RCC 7860 (cell line): Measurements from ENCODE around the gene NMRAL1.

Experiments
- DNase-seq: peaks from one replicate; pipeline ENCODE4 v3.0.0-alpha.2; 2015; ENCODE audit warnings: low spot score
- FAIRE-seq: peaks from 2 replicates; lab custom pipeline; 2012; peaks lifted over from hg19 to GRCh38; lab: Jason Lieb, UNC

Gene NMRAL1

DNA sequence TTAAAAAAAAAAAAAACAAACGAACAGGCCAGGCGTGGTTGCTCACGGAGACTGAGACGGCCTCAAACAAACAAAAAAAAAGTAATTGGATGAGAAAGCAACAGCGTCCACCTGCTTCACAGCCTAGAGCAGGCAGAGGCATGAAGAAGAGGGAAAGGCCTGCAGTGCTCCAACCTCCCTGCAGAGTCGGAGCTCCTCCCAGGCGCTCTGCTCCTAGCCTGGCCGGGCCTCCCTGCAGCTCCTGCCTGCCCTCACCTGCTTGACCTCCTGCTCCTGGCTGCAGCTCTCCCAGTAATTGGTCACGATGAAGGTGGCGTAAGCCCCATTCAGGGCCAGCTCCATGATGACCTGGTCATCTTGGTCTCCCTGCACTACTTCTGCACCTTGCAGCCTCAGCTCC lies 5.5 kb downstream of the NMRAL1 start:
- FAIRE-seq = no peak

DNA sequence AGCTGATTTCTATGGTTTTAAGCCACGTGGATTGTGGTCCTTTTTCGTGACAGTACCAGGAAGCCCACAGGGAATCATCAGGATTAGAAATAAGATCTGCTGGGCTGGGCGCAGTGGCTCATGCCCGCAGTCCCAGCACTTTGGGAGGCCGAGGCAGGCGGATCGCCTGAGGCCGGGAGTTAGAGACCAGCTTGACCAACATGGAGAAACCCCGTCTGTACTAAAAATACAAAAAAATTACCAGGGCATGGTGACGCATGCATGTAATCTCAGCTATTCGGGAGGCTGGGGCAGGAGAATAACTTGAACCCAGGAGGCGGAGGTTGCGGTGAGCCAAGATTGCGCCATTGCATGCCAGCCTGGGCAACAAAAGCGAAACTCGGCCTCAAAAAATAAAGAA lies 6.5 kb downstream of the NMRAL1 start:
- FAIRE-seq = no peak
- no peak for DNase-seq

More for the DNA sequence above, 5.5 kb downstream of the NMRAL1 start:
- no peak for DNase-seq

DNA sequence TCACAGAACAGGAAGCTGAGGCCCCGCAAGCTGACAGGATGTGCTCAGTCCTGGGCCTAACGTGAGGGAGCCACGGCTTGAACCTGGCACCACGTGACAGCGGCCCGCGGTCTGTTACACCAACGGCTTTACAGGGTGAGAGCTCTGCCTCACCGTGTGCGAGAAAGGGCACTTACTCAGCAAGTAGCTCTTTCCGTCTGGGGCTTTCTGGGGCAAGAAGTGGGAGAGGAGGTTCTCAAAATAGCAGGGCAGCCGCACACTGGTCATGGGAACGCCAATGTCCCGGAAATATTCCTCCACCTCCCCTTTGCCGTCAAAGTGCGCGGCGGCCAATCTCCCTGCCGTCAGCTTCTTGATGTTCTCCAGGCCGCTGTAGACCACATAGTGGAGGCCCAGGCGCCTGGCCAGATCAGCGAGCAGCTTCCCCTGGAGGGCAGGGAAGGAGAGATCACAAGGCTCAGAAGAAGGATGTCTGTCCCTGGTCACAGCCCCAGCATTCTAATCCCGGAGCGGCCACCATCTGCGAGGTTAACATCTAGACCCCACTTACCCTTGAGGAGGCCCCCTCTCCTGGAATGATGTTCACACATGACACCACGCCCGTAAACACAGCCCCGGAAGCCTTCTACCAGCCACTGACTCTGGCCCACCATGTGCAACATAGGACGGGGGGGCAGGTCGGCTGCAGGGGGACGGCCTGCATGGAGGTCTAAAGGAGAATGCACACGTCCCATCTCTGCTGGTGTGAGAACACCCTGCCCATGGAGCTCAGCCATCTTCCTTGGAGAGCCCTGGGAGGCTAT lies 8.2 kb downstream of the NMRAL1 start:
- FAIRE-seq = no peak
- DNase-seq = no peak

DNA sequence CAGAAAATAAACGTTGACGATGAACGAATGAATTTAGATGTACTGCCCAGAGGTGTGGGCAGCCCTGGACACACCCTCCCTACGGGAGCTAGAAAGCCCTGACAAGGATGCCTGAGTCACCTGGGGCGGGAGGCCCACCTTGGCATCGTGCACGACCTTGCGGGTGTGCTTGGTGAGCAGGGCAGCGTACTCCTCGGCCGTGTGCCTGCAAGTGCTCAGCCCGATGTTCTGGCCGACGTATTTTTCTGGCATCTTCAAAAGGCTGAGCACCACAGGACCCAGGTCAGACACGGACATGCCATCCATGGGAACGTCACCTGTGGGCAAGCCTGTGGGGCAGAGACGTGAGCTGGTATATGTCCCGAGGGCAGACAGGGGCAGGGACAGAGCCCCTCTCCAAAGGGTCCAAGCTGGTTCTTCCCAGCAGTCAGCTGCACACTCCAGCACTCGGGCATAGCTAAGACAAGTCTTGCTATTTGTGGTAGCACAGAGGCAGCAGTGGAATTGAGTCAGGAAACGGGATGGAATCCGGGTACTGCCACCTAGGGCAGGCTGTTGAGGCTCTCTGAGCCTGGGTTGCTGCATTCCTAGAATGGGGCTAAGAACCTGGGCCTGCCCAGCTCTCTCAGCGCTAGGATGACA lies 10.8 kb downstream of the NMRAL1 start:
- DNase-seq (no peak), FAIRE-seq (no peak)

DNA sequence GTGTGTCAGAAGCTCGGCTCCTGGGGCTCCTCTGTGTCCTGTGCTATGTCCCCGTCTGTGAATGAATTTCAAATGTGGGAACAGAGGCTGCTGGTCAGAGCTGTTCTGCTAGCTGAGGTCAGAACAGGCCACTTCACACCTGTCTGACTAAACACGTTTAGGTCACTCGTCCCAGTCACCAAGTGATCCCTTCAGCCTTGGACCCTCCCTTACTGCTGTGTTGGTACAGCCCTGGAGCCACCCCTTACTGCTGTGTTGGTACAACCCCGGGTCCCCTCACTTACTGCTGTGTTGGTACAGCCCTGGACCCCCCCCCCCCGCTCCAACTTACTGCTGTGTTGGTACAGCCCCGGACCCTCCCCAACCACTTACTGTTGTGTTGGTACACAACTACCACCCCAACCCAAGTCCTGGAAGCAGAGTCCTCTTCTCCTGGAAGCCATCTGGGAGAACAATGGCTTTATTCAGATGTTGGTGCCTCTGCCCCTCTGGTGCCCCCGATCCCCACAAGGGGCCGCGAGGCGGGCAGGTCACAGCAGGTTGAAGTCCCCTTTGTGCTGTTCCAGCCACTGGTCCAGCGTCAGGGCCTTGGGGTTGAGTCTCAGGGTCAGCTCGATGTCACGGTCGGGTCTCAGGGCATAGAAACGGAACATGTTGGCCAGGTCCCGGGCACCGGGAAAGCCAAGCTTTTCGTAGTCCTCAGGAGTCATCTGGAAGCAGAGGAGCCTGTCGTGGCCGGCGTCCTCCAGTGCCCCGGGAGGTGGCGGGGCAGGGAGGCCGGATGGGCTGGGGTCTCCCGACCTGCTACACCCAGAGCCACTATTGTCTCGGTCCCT lies 13.0 kb downstream of the NMRAL1 start:
- FAIRE-seq (no peak), DNase-seq (no peak)

DNA sequence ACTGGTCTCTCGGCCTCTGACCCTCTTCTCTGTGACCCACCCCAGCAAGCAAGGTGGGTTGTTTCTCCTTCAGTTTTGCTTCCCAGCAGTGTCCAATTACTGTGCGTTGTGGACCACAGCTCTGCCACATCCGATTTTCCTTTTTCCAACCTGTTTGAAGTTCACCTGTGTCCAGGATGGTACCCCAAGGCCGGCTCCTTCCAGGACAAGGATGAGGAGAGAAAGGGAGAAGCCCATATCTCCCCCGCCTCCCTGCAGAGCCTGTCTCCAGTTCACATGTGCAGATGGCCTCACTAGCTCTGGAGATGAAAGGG lies 13.5 kb downstream of the NMRAL1 start:
- no peak for FAIRE-seq
- DNase-seq = no peak

DNA sequence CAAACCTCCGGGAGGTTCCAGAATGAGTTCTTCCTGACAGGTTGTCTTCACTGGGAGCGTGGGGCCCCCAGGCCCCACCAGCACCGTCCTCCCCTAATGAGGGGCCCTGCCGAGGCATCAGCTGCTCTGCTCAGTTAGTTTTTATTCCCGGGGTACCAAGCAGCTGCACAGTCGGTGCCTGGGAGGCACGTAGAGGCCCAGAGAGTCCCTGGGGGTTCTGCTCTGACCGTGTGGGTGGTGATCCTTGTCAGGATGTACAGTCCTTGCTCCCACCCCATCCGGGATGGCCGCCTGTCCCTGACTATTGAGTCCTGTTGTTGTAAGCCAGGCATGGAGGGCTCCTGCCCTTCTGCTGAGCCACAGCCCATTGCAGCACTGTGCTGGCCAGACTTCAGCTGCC lies 18.5 kb downstream of the NMRAL1 start:
- DNase-seq (no peak), FAIRE-seq (no peak)

DNA sequence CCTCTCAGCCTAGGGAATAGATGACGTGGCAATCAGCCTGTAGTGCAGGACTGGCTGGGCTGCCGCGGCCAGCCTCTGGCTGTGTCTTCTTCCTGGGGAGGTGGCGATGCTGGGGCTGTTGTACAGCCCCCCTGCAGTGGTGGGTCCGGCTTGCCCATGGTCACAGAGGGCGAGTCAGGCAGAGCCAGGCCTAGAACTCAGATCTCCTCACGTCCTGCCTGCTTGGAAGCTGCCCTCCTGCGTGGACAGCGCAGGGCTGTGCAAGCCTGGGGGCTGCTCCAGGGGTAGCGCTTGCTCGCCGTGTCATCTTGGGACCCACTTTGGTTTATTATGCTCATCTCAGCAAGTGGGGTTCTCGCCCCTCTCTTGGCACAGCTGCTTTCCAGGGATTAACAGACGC lies 19.3 kb downstream of the NMRAL1 start:
- DNase-seq (no peak), FAIRE-seq (no peak)

DNA sequence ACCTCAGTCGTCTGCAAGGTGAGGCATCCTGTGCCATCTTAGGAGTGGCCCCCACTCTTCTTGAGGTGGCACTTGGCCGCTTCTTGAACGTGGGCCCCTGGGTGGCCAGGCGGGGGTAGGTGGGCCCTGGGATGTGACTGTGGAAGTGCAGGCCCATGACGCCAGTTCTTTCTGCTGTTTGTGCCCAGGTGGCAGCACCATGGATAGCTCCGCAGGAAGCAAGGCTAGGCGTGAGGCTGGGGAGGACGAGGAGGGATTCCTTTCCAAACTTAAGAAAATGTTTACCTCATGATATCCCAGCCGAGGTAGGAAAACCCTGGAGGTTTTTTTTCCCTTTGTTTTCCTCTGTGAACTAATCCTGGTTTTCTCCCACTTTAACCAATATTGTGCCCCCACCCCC lies 19.8 kb downstream of the NMRAL1 start:
- FAIRE-seq (no peak), DNase-seq (no peak)

DNA sequence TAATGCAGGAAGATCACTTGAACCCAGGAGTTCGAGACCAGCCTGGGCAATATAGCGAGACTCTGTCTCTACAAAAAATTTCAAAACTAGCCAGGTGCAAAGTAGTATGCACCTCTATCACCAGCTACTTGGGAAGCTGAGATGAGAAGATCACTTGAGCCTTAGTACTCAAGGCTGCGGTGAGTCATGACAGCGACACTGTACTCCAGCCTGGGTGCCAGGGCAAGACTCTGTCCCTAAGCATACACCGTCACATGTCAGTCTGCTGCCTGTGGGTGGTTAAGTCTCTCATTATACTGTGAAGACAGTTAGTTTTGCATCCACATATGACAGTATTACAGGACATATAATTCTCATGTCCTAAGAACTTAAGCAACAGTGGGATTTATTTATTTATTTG lies 21.8 kb downstream of the NMRAL1 start:
- FAIRE-seq (no peak), DNase-seq (no peak)

DNA sequence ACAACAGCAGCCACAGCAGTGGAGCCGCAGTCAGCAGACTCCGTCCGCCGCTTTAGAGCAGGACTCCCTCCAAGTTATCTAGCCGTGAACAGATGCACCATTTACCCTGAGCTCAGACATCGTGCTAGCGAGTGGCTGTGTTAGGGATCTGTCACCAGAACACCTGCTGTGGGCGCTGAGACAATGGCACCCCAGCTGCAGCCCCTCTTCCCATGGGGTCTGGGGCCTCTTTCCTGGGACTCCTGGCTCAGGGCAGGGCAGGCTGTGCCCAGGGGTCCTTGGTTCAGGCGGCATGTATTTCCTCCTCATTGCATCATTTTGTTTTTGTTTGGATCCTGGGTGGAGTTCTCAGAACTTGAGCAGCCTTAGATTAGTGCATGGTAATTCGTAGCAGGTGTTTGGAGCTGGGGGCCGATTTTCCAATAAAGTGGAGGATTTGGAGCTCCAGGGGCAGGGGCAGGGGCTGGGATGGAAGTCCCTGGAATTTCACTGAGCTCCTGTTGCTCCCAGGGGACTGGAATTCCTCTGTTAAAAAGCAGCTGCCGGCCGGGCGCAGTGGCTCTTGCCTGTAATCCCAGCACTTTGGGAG lies 23.4 kb downstream of the NMRAL1 start:
- DNase-seq (no peak), FAIRE-seq (no peak)

DNA sequence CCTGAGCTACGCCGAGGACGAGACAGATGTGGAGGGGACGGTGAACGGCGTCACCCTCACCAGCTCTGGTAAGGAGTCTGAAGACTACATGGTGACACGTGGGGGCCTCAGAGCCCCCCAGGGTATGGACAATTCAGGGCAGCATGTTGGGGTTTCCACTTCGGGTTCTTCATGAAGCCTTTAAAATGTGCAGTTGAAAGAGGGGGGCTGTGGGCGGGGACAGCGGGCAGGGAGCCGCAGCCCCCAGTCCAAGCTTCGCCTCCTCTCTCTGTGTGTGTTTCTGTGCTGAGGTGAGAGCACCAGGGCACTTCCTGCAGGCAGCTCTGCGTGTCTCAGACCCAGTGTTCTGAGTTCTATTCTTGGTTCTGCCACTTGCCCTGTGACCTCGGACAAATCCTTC lies 24.0 kb downstream of the NMRAL1 start:
- DNase-seq (no peak), FAIRE-seq (no peak)

DNA sequence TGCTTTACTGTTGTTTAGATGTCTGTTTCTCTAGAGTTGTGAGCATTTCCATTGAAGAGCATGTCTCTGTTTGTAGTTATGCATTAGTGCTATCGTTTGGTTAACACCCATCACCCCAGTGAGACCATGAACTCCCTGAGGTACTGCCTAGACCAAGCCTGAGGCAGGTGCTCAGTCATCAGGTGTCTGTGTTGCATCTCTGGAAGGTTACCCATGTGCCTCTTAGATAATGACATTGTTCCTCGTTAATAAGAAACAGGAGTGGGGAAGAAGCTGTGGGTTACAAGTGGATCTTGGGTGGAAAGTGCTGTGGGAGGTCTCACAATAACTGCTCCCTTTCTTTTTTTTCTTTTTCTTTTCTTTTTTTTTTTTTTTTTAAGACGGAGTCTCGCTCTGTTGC lies 30.4 kb downstream of the NMRAL1 start:
- FAIRE-seq (no peak), DNase-seq (no peak)

DNA sequence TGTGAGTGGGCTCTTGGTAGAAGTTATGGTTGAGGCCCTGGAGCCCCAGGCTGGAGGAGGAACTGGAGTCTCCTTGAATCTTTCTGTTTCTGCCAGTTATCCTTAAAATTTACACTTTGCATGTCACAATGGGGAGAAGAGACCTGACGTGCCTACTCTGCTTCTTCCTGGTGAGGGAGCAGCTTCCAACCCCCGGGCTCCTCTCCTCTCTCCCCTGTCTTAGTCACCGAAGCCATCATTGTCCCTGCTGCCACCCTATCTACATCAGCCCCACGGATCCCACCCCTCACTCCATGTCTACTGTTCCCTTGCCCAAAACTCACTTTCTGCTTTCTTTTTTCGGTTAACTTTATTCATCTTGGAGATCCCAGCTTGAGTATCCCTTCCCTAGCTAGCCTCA lies 31.2 kb downstream of the NMRAL1 start:
- DNase-seq = no peak
- no peak for FAIRE-seq

DNA sequence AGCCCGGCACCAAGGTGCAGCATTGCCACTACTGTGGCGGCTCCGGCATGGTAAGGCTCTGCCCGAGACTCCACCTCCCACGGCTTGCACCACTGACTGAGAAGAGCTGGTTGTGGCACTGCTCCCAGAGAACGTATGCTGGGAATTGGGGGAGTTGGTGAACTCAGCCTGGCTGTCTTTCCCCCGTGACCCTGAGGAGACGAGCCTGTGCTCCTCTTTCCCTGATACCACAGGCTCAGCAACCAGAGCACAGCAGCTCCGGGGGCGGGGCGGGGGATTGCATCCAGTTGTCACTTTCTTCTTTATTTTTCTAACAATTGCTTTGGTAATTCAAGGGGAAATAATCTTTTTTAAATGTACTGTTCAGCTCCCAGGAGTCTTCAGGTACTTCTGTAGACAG lies 32.1 kb downstream of the NMRAL1 start:
- DNase-seq = no peak
- FAIRE-seq = no peak

DNA sequence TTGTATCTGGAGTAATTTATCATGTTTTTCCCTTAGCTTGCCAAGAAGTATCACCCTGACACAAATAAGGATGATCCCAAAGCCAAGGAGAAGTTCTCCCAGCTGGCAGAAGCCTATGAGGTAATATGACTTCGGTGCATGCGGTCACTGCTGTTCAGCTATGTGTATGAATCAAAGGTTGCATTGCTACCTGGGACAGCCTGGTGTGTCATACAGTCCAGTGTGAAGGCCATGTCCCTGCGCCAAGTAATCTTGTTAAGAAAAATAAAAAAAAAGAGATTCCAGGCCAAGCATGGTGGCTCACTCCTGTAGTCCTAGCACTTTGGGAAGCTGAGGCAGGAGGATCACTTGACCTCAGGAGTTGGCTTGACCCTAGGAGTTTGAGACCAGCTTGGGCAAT lies 37.1 kb downstream of the NMRAL1 start:
- DNase-seq (no peak), FAIRE-seq (no peak)

DNA sequence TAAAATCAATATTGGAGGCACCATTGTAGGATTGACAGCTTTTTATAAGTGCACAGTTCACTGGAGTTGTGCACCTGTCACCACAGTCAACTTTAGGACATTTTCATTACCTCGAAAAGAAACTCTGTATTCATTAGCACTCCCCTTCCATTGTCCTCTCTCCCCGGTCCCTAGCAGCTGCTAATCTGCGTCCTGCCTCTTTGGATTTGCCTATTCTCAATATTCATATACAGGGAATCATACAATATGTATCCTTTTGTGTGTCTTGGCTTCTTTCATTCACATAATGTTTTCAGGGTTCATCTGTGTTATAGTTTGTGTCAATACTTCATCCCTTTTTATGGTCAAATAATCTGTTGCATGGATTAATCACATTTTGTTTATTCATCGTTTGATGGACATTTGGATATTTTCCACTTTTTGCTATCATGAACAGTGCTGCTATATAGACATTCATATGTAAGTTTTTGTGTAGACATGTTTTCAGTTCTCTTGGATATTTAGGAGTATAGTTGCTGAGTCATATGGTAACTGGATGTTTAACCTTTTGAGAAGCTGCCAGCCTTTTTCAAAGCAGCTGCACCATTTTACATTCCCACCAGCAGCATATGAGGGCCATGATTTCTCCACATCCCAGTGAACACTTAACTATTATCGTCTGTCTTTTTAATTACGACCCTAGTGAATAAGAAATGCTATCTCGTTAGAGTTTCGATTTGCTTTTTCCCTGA lies 38.9 kb downstream of the NMRAL1 start:
- FAIRE-seq = no peak

DNA sequence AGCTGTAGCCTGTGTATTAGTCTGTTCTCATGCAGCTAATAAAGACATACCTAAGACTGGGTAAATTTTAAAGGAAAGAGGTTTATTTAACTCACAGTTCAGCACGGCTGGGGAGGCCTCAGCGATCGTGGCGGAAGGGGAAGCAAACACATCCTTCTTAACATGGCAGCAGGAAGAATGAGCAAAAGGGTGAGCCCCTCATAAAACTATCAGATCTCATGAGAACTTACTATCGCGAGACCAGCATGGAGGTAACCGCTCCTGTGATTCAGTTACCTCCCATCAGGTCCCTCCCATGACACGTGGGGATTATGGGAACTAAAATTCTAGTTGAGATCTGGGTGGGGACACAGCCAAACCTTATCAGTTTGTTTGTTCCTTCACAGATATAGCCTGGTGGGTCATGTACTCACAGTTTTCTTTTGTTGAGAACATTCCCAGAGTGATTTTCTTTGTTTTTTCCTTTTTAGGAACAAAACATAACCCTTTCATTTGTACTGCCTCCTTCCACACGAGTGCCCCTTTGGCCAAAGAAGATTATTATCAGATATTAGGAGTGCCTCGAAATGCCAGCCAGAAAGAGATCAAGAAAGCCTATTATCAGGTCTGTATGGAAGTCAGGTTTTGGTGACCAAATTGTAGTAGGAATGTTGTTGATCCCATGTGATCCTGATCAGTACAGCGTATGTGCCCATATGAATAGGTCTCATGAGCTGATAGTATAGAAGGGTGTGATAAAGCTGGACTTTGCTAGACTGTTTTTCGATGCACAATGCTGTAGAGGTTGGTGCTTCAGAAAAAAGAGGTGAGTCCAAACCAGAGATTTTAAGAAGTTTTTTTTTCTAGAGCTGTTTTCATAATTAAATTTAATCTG lies 40.3 kb downstream of the NMRAL1 start:
- no peak for FAIRE-seq
- DNase-seq = no peak

More for the DNA sequence above, 38.9 kb downstream of the NMRAL1 start:
- no peak for DNase-seq

DNA sequence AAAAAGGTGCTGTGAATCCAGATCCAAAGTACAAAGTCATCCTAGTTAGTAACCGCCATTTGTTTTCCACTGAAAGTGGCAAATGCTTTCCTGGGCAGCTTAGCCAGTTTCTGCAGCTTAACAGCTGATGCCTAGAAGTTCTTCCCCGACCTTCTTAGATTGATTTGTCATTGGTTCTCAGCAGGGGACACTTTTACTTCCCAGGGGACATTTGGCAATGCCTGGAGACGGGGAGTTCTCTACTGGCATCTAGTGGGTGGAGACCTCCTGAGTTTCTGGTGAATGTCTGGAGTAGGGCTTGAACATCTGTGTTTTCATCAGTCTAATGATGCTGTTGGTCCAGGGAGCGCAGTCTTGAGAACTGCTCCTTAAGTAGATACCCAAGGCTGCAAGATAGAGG lies 41.2 kb downstream of the NMRAL1 start:
- DNase-seq (no peak), FAIRE-seq (no peak)

DNA sequence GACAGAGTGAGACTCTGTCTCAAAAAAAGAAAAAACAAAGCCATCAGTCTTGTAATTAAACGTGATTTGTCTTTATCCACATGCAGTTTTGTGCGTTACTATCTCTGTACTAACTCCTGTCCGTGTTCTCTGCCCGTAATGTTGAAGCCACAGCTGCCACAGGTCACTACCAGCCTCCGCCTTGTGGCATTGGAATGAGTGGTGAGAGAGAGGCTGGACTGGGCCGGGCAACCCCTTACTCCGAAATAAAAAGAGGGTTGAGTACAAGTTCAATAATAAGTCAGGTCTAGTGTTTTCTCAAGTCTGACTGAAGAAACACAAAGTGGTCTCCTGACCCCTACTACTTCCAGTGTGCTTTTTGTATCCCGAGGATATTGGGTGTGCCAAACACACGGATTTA lies 43.4 kb downstream of the NMRAL1 start:
- FAIRE-seq = no peak

More for the DNA sequence above, 43.4 kb downstream of the NMRAL1 start:
- DNase-seq = no peak
